BLaER1 (cell line): ENCODE data around the gene UNC5C.

Experiments
- H3K27ac ChIP-seq: shearing (Covaris generic); formaldehyde crosslinking; 2 replicates; pipeline ENCODE4 v1.8.1; 2022
- H3K27me3 ChIP-seq: shearing (Covaris generic); formaldehyde crosslinking; 2 replicates; pipeline ENCODE4 v1.8.1; 2022
- H3K36me3 ChIP-seq: shearing (Covaris generic); formaldehyde crosslinking; 2 replicates; pipeline ENCODE4 v1.8.1; 2022
- H3K4me1 ChIP-seq: shearing (Covaris generic); formaldehyde crosslinking; 2 replicates; pipeline ENCODE4 v1.8.1; 2022
- H3K4me2 ChIP-seq: shearing (Covaris generic); formaldehyde crosslinking; 2 replicates; pipeline ENCODE4 v1.8.1; 2022
- H3K4me3 ChIP-seq: shearing (Covaris generic); formaldehyde crosslinking; 2 replicates; pipeline ENCODE4 v1.8.1; 2022
- H3K9ac ChIP-seq: shearing (Covaris generic); formaldehyde crosslinking; 2 replicates; pipeline ENCODE4 v1.8.1; 2022
- H3K9me3 ChIP-seq: shearing (Covaris generic); formaldehyde crosslinking; 2 replicates; pipeline ENCODE4 v1.8.1; 2022
- H4K20me1 ChIP-seq: shearing (Covaris generic); formaldehyde crosslinking; 2 replicates; pipeline ENCODE4 v1.8.1; 2022
- Cebpa-rat ChIP-seq: shearing (Covaris generic); IDR thresholded peaks from 2 replicates; pipeline ENCODE4 v1.8.1; 2022

Gene UNC5C

DNA sequence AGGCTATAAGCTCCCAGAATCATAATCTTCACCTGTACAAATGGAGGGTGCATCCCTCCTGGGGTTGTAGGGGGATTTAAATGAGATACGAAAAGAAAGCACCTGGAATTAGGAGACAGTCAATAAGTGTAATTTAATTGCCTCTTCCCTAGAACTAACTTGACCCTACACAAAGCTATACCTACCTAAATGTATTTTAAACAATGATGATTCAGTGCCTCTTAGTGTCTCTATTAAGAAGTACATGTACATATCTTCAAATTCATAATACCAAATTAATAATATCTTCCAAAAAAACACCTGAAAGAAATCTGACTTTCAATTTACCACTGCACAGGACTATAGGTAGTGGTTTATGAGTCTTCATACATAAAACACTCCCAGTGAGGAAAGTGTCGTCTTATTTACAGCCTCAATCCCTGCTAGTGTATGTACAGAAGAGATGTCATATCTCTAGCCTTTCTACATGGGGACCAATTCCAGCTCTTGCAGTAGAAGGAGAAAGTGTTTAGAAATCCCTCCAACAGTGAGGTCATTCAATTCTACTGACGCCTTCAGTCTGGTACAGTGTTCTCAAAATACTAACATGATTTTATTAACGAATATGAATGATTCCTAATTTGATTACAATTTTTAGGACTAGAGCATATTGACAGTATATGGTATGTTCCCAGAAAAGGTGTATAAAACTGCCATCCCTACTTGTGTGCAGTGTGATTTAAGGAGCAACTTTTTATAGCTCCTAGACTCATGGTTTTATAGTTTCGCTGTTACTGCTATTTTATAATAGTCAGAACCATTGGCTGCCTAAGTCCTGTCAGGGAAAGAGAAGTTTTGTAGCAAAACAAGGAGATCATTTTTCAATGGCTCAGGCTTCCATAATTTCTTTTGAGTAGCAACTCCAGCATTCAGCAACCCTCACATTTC, 282.7 kb downstream of the UNC5C start:
- Histone ChIP-seq H3K9ac (no peak overlapping the region), H4K20me1 (no peaks in the 10 kb centered on the region), H3K27me3 (no peaks in the 10 kb centered on the region), H3K27ac (no peak overlapping the region), H3K36me3 (no peaks in the 10 kb centered on the region), H3K4me1 (peaks cover 12% of the 10 kb centered on the region), H3K4me2 (no peak overlapping the region), H3K4me3 (no peak overlapping the region), H3K9me3 (no peaks in the 10 kb centered on the region)
- no peak for TF ChIP-seq Cebpa-rat

DNA sequence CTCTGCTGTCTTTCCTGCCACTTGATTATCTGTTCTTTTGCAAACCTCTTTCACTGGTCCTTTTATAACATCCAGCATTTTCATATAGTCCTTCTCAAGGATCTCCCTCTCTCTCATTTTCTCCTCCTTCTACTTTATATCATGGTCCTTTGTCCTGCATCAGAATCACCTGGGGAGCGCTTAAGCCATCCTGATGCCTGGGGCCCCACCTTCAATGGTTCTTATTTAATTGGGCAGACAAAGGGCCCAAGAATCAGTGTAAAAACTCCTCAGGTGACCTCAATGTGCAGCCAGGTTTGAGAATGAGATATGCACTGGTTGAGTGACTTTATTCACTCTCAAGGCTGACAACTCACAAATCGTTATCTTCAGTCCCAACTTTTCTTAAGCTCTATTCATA, 283.9 kb downstream of the UNC5C start:
- H3K9ac ChIP-seq = no peak overlapping the region
- no peak for TF ChIP-seq Cebpa-rat
- no peak overlapping the region for H3K4me3 ChIP-seq
- H3K36me3 ChIP-seq = no peaks in the 10 kb centered on the region
- H3K27ac ChIP-seq = no peak overlapping the region
- peaks cover 12% of the 10 kb centered on the region for H3K4me1 ChIP-seq
- H3K9me3 ChIP-seq = no peaks in the 10 kb centered on the region
- H4K20me1 ChIP-seq = no peaks in the 10 kb centered on the region
- H3K4me2 ChIP-seq = no peak overlapping the region
- H3K27me3 ChIP-seq = no peaks in the 10 kb centered on the region

DNA sequence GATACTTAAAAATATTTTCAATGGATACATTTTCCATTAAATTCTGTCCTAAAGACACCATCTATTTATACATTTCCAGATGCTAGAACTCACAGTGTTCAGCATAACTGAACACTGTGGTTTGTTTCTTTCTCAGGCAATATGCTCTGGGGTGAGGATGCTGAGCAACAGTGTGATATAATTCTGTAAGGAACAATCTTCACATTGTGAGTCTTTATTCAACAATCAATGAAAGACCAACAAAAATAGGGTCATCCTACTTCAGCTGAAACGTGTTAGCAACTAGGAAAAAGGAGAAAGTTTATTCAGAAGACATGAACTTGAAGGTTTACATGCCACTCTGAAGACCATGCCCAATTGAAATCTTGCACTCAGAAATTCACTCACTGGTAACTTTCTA, 284.8 kb downstream of the UNC5C start:
- Histone ChIP-seq H3K27me3 (no peaks in the 10 kb centered on the region), H3K4me1 (peaks cover 4% of the 10 kb centered on the region), H3K9me3 (no peaks in the 10 kb centered on the region), H3K9ac (no peak overlapping the region), H4K20me1 (no peaks in the 10 kb centered on the region), H3K36me3 (no peaks in the 10 kb centered on the region), H3K27ac (no peak overlapping the region), H3K4me3 (no peak overlapping the region), H3K4me2 (no peak overlapping the region)
- TF ChIP-seq Cebpa-rat = no peak

DNA sequence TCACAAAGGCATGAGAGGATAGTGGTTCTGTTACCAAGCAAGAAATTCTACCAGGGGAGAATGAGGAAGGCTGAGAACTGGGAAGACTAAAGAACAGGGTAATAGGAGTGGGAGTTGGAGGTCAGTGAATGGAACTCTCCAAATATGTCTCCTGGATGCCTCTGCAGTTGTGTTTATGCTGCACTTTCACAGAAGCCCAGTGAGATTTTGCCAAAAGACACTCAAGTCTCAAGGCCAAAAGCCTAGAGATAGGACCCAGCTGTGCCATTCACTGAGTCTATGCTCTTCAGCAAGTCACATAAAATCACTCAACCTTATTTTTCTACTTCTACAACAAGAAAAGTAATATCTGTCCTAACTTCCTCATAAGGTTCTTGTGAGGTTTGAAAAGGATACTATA, 285.4 kb downstream of the UNC5C start:
- TF ChIP-seq Cebpa-rat = no peak
- H4K20me1 ChIP-seq = no peaks in the 10 kb centered on the region

DNA sequence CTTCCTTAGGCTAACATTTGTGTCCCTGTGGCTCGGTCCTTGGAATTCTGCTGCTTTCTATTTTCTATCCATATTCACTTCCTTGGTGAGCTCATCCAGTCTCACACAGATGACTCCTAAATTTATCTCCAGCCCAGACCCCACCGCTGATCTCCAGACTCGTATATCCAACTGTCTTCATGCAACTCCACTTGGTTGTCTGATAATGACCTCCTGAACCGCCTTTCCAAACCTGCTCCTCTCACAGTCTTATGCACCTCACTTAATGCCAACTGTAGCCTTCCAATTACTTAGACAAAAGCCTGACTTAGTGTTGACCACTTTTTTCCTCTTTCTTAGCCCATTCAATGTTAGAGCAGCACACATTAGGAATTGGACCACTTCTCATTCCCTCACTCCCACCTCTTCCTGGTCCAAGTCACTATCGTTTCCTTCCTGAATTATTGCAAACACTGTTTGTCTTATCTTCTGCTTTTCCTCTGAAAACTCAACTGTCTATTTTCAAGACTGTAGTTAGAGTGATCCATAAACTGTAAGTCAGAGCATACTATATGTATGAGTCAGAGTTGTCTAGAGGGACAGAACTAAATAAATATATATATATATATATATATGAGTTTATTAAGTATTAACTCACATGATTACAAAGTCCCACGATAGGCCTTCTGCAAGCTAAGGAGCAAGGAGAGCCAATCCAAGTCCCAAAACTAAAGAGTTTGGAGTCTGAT, 292.5 kb downstream of the UNC5C start:
- Histone ChIP-seq H3K9ac (no peak overlapping the region), H3K4me3 (no peak overlapping the region), H3K4me2 (no peak overlapping the region), H3K27me3 (no peaks in the 10 kb centered on the region), H4K20me1 (no peaks in the 10 kb centered on the region), H3K4me1 (0 out of 2 replicates have a peak, but pooled peaks cover 5% of the 10 kb centered on the region), H3K36me3 (no peaks in the 10 kb centered on the region), H3K27ac (no peak overlapping the region), H3K9me3 (no peaks in the 10 kb centered on the region)
- TF ChIP-seq Cebpa-rat = no peak

More for the DNA sequence above, 285.4 kb downstream of the UNC5C start:
- Histone ChIP-seq H3K9me3 (no peaks in the 10 kb centered on the region), H3K27me3 (no peaks in the 10 kb centered on the region), H3K27ac (no peak overlapping the region), H3K4me2 (no peak overlapping the region), H3K36me3 (no peaks in the 10 kb centered on the region), H3K9ac (no peak overlapping the region), H3K4me3 (no peak overlapping the region), H3K4me1 (no peaks in the 10 kb centered on the region)

DNA sequence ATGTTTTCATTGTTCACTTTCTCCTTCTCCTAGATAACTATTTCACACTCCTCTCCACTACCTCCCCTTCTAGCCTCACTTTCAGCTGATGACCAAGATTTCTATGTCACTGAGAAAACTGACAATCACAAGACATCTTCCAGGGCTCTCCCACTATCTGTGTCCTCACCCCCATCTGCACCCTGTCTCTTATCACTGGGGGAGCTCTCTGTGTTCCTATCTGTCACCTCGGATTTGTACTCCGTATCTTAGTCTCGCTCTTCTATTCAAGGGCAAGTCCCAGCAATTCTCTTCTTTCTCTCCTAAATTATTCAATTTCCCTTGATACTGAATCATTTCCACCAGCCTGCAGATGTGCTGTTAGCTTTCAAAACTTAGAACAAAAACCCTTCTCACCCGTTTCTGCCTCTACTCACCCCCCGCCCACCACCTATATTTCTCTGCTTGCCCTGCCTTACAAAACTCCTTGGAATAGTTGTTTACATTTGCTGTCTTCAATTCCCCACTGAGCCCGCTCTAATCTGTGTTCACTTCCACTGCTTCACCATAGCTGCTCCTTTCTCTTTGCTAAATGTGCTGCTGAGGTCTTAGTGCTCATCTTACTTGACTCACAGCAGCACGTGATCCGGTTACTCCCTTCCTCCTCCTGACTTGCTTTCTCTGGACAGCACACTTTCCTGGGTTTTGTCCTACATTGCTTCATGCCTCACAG, 293.2 kb downstream of the UNC5C start:
- H3K9ac ChIP-seq = no peak overlapping the region
- H3K27me3 ChIP-seq = no peaks in the 10 kb centered on the region
- H3K9me3 ChIP-seq = no peaks in the 10 kb centered on the region
- 0 out of 2 replicates have a peak, but pooled peaks cover 5% of the 10 kb centered on the region for H3K4me1 ChIP-seq
- no peak for TF ChIP-seq Cebpa-rat
- H3K4me3 ChIP-seq = no peak overlapping the region
- no peaks in the 10 kb centered on the region for H3K36me3 ChIP-seq
- no peaks in the 10 kb centered on the region for H4K20me1 ChIP-seq
- H3K27ac ChIP-seq = no peak overlapping the region
- no peak overlapping the region for H3K4me2 ChIP-seq

DNA sequence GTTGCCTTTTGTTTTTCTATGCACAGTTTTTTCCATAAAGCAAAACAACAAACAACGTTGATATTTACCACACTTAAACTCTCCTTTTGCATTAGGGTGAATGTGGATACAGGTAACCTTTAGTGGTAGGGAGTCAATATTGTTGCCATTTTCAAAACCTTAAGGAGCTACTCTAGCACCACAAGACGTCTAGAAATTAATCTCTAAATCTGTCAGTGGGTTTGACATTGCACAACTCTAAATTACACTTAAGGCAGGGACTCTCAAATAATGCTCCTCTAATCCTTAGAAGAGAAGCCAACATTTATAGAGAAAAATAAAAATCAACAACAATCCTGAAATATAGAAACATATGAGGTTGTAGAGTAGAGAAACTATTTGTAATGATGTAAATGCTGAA, 297.2 kb downstream of the UNC5C start:
- Histone ChIP-seq H3K4me2 (no peak overlapping the region), H3K36me3 (no peaks in the 10 kb centered on the region), H3K4me1 (0 out of 2 replicates have a peak, but pooled peaks cover 5% of the 10 kb centered on the region), H3K27ac (no peak overlapping the region), H3K9me3 (no peaks in the 10 kb centered on the region), H3K27me3 (no peaks in the 10 kb centered on the region), H3K4me3 (no peak overlapping the region), H4K20me1 (no peaks in the 10 kb centered on the region), H3K9ac (no peak overlapping the region)
- TF ChIP-seq Cebpa-rat = no peak

DNA sequence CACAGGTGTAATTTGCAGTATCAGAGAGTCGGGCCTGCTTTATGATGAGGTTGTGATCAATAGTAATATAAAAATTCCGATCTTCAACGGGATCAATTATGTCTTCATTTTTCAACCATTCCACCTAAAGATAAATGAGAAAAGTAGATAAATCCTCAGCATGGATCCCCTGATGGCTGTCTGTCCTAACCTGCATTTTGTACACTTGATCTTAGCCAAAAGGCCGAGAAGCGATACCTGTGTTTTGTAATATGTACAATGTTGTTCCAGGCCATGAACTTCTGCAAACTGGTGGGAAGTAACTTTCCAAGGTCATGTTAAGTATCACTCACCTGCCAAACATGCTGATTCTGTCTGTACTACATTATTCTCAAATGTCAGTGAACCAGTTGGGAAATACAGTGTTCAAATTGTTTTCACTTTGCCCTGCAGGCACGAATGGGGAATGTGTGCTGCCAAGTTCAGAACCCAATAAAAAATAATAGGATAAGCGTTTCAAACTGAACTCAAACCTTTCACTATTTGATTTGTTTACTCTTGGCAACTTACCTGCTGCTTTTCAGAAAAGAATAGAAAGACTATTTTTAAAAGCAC, 298.1 kb downstream of the UNC5C start:
- no peaks in the 10 kb centered on the region for H4K20me1 ChIP-seq
- no peaks in the 10 kb centered on the region for H3K9me3 ChIP-seq
- TF ChIP-seq Cebpa-rat = no peak
- no peak overlapping the region for H3K27ac ChIP-seq
- no peaks in the 10 kb centered on the region for H3K27me3 ChIP-seq
- no peak overlapping the region for H3K4me3 ChIP-seq
- H3K9ac ChIP-seq = no peak overlapping the region
- no peak overlapping the region for H3K4me2 ChIP-seq
- 0 out of 2 replicates have a peak, but pooled peaks cover 5% of the 10 kb centered on the region for H3K4me1 ChIP-seq
- H3K36me3 ChIP-seq = no peaks in the 10 kb centered on the region

DNA sequence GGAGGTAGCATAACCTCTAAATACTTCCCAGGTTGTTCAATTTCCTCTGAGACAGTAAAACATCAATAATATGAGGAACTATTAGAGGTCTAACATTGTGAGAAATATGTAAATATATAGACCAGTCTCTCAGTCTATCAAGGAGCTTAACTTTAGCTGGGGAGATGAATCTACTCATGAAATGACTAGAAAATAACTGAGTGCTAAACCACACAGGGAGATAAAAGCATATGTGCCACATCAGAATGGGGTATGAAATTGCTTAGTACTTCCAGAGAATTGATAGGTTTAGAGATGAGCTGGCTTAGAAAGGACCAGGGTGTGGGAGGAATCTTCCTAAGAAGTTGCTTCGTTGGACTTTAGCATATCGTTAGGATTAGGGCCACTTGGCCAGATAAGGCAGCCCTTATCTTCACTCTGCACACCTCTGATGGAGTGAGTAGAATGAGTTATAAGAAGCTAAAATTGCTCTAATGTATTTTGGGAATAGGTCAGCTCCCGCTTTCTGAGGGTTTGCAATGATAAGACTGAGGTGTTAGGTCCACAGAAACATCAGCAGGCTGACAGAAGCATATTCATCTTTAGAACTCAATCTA, 299.2 kb downstream of the UNC5C start:
- Histone ChIP-seq H3K27me3 (no peaks in the 10 kb centered on the region), H3K9me3 (no peaks in the 10 kb centered on the region), H3K36me3 (no peaks in the 10 kb centered on the region), H3K4me1 (0 out of 2 replicates have a peak, but pooled peaks cover 5% of the 10 kb centered on the region), H3K4me2 (no peak overlapping the region), H3K27ac (no peak overlapping the region), H3K9ac (no peak overlapping the region), H3K4me3 (no peak overlapping the region), H4K20me1 (no peaks in the 10 kb centered on the region)
- TF ChIP-seq Cebpa-rat = no peak
